Activated CD4-positive, alpha-beta T cell treated with anti-CD3 and anti-CD28 coated beads for 48 hours (primary cell): Measurements from ENCODE around the gene NSMCE1.
"Not testable (repeated sequence)": the region's sequence is repeated elsewhere in the genome, so short reads cannot be mapped to it uniquely, and the experiment has no call there.

Experiments
- DNase-seq: peaks from one replicate; pipeline ENCODE4 v3.0.0-alpha.2; 2020

NSMCE1 gene

GRCh38 chr16:27302126-27302525 is 33.6 kb upstream of the NSMCE1 start:
- DNase-seq = no peak

DNA sequence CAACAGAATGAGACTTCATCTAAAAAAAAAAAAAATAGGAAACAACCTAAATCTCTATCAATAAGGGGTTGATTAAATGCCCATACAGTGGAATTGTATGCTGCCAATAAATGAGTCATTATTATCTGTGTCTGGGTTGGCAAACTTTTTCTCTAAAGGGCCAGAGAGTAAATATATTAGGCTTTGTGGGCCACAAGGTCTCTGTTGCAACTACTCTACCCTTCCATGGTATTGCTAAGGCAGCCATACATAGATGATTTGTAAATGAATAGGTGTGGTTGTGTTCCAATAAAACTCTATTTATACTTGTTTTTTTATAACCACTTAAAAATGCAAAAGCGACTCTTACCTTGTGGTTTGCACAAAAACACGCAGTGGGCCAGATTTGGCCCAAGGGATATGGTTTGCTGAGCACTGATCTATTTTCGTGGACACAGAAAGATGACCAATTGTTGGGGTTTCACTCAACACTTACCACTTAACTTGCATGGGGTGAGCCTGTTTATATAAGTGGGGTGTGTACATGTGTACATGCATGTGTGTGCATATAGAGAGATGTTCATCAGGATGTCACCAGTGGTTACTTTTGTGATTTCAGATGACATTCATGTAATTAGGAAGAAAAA is 32.8 kb upstream of the NSMCE1 start:
- DNase-seq = no peak

- no peak for DNase-seq
Observed at GRCh38 chr16:27298132-27298531, 29.6 kb upstream of the NSMCE1 start.

DNA sequence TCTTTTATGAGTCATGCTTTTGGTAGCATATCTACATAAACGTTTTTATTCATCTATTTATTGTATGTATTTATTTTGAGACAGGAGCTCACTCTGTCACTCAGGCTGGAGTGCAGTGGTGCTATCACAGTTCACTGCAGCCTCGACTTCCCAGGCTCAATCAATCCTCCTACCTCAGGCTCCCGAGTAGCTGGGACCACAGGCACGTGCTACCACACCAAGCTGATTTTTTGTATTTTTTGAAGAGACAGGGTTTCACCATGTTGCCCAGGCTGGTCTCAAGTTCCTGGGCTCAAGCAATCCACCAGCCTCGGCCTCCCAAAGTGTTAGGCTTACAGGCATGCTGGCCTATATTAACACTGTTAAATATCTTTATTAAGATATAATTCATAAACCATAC is 24.8 kb upstream of the NSMCE1 start:
- no peak for DNase-seq

DNA sequence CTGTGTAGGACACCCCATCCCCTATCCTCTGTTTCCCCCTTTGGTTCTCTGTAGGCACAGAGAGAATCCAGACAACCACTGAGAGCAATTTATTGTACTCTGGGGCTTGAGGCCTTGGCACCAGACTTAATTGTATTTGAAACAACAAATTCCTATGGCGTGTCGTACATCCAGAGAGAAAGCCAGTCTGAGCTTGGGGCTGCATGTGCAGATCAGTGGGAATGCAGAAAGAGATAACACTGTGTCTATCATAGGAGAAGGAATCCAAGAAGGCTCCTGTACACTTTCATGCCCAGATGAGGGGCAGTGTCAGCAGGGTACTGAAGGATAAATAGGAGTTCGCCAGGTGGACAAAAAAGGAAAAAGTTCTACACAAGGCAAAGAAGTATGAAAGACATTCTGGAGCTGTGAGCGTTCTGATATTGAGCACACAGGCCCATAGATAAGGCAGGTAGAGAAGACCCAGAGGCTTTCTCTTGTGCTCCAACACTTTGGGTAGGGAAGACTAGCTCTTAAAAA is 23.2 kb upstream of the NSMCE1 start:
- no peak for DNase-seq

DNA sequence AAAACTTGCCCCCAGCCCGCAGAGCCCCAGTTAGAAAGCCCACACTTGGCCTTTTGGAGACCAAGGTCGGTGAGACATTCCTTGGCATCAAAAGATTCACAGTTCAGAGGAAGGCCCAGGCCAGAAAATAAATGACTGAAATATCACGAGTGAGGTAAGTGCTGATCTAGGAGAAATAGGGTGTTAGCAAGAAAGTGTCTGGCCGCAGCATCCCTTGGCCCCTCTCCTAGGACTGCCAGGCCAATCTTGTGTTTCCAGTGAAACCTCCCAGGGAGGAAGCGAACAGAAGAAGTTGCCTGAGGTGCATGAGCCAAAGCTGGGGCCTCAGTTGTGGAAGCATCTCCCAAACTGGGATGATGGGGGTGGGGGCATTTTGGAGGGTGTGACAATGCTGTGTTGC is 22.5 kb upstream of the NSMCE1 start:
- DNase-seq = no peak

DNA sequence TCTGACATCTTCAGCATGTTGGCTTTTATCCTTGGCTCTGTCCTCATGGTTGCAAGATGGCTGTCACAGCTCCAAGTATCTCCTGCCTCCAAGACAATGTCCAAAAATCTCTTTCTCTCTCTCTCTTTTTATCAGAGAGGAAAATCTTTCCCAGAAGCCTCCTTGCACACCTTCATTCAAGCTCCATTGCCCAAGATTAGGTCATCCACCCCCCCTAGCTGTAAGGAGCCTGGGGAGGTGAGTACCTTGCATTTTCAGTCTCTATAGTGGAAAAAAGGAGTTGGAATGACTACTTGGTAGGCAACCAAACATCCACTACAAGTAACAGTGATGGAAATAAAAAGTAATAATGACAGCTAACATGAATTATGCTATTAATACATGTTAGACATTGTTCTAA is 22.0 kb upstream of the NSMCE1 start:
- DNase-seq = peak; percentile 52

GRCh38 chr16:27289669-27290068 is 21.1 kb upstream of the NSMCE1 start:
- DNase-seq = no peak

GRCh38 chr16:27288313-27288712 is 19.7 kb upstream of the NSMCE1 start:
- not testable (repeated sequence) for DNase-seq

DNA sequence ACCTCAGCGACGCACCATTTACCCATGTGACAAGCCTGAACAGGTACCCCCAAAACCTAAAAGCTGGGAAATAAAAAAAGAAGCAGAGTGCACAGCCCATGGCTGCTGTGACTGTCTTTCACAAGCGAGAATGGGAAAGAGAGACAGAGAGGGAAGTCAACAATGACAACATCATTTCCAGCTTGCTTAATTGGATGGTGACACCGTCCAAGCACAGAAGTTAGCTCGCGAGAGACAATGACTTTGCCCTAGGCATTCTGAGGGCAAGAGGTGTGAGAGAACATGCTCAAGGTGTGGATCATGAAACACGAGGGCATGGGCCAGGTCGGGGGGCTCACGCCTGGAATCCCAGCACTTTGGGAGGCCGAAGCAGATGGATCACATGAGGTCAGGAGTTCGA is 19.3 kb upstream of the NSMCE1 start:
- DNase-seq = no peak

GRCh38 chr16:27287051-27287811 is 18.7 kb upstream of the NSMCE1 start:
- no peak for DNase-seq

GRCh38 chr16:27286451-27286850 is 17.9 kb upstream of the NSMCE1 start:
- DNase-seq = no peak

GRCh38 chr16:27285676-27286196 is 17.2 kb upstream of the NSMCE1 start:
- DNase-seq = peak; percentile 55

- no peak for DNase-seq
Observed at GRCh38 chr16:27284865-27285675, 16.5 kb upstream of the NSMCE1 start.

DNA sequence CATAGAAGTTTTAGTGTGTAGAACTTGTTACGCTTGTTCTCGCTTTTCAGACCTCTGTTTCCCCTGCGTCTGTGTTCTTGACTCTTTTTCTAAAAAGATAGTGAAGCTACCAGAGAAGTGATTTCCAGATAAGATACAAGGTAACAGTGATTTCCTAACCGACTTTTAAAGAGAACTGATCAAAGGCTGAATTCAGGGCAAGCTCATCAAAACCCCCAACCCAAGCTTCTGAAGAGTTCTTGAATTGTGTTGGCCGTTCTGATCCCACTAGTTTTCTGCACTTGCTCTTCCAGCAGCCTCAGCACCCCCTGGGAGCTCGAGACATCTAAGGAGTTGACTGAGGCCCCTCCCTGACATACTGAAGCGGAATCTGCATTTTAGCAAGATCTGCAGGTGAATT is 12.7 kb upstream of the NSMCE1 start:
- DNase-seq = peak; percentile 35

DNA sequence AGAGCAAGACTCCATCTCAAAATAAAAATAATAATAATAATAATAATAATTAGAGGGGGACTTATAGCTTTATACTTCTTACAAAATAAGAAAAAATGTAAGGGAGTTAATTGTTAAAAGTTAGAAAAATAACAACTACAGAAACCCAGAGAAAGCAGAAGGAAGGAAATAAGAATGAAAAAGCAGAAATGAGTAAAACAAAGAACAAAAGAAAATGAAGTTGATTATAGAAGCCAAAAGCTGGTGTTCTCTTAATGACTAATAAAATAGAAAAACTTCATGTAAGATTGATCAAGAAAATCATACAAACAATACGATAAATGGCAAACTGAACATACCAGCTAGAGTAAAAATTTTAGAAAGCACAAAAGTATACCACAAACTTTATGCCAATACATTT is 6.8 kb upstream of the NSMCE1 start:
- DNase-seq = no peak

DNA sequence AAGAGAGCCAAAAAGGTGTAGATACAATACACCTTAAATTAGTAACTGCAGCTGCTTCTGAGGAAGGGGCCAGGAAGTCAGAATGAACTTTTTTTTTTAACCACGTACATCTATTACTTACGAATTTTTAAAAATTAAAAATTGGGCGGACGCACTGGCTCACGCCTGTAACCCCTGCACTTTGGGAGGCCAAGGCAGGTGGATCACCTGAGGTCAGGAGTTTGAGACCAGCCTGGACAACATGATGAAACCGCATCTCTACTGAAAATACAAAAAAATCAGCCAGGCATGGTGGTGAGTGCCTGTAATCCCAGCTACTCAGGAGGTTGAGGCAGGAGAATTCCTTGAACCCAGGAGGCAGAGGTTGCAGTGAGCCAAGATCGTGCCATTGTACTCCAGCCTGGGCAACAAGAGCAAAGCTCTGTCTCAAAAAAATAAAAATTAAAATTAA is 5.9 kb upstream of the NSMCE1 start:
- not testable (repeated sequence) for DNase-seq

- DNase-seq = peak; percentile 78
Observed at GRCh38 chr16:27273670-27274423, 5.3 kb upstream of the NSMCE1 start.

DNA sequence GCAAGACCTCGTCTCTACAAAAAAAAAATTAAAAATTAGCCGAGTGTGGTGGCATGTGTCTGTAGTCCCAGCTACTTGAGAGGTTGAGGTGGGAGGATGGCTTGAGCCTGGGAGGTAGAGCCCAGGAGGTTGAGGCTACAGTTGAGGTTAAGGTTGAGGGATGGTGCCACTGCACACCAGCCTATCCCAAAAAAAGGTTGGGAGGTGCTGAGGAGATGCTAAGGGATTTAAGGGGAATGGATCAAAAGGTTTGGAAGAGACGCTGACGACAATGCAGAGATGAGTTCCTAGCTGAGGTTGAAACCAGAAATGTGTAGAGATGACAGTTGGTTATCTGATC is 4.7 kb upstream of the NSMCE1 start:
- no peak for DNase-seq

GRCh38 chr16:27272697-27273096 is 4.1 kb upstream of the NSMCE1 start:
- not testable (repeated sequence) for DNase-seq

GRCh38 chr16:27272076-27272475 is 3.5 kb upstream of the NSMCE1 start:
- DNase-seq = no peak

DNA sequence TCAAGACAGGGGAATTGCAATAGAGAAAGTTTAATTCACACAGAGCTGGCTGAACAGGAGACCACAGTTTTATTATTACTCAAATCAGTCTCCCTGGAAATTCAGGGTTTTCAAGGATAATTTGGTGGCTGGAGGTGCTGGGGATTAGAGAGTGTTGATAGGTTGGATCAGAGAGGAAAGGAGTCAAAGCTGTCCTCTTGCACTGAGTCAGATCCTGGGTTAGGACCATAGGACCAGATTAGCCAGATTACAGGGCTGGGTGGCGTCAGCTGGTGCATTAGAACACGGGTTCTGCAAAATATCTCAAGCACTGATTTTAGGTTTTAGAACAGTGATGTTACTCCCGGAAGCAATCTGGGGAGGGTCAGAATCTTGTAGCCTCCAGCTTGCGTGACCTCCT is 1.8 kb upstream of the NSMCE1 start:
- no peak for DNase-seq
